CD4-positive, alpha-beta T cell treated with Interleukin-4 for 1 hour (primary cell): ENCODE measurements around the gene GLT6D1.
"Not testable (repeated sequence)": the region's sequence is repeated elsewhere in the genome, so short reads cannot be mapped to it uniquely, and the experiment has no call there.

Experiments used
- DNase-seq, 2 donors: peaks; one replicate each; pipeline ENCODE4 v3.0.0-alpha.2; 2020 to 2022

The GLT6D1 gene, protein sequence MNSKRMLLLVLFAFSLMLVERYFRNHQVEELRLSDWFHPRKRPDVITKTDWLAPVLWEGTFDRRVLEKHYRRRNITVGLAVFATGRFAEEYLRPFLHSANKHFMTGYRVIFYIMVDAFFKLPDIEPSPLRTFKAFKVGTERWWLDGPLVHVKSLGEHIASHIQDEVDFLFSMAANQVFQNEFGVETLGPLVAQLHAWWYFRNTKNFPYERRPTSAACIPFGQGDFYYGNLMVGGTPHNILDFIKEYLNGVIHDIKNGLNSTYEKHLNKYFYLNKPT

DNA sequence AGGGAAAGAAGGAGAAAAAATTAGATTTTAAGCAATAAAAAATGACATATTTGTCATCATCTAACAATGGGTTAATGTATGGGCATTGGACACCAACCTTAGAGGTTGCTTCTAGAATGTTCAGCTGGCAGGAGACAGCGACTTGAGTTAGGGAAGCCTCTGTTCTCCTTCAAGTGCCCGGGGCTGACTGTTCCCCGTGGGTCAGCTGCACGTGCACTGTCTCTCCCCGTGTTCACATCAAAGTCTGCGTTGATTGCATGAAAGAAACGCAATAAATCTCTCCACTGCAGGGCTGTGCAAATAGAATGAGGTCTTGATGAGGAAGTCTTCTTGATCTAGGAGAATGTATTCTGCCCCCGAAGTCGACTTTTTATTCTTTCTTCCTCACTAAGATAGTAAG is at the start of gene GLT6D1:
Gene GLT6D1, minus strand, starts transcription at position 345 of the 400 bp plus-strand sequence. CDS start 353 bp downstream, outside the sequence.
- no peak for DNase-seq

DNA sequence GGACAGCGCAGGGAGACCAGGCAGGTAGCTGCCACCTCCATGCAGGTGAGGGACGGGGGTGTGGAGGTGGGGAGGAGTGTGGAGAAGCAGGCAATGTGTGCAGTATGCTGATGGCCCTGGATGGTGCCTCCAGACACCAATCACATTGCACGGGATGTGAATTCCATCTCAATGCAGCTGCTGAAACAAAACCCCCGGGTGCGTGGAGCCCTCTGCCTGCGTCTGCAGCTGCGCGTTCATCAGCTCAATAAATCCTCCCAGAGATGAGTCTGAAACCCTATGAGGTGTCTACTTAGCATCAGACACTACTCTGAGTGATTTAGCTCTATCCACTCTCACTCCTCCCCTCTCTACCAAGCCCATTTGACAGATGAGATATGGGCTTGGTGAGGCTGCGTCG is 49.7 kb upstream of the GLT6D1 start:
- no peak for DNase-seq

DNA sequence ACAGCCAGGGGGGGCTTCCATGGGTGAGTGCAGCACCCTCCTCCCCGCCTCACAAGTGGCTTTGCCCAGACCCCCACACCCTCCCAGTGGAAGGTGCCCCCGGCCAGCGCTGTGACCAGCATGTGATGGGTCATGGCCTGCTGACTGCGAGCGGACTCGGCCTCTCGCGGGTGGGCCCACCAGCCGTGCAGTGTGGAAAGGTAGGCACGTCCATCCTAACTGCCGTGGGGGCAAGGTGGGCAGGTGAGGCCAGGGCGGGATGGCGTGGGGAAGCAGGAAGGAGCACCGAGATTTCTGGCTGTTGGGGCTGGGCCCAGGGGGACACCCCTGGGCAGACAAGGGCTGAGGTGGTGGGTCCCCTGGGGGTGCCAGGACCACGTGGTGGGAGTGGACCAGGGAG is 47.9 kb upstream of the GLT6D1 start:
- DNase-seq: no peak

DNA sequence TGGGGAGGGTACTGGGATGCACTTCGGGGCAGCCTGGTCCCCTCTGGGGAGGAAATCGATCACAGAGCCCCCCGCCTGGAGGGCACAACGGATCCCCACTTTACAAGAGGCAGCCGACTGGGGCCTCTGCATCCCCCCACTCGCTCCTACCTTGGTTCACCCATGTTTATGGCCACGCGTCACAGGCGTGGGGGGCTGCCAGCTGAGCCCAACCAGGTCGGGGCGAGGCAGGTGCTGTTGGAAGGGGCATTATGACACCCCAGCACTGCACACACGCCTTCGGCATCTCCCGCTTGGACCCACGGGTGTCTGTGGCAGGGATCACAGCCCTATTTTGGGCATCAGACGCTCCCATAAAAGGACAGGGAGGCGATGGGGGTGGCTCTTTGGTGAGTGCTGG is 45.4 kb upstream of the GLT6D1 start:
- no peak for DNase-seq

DNA sequence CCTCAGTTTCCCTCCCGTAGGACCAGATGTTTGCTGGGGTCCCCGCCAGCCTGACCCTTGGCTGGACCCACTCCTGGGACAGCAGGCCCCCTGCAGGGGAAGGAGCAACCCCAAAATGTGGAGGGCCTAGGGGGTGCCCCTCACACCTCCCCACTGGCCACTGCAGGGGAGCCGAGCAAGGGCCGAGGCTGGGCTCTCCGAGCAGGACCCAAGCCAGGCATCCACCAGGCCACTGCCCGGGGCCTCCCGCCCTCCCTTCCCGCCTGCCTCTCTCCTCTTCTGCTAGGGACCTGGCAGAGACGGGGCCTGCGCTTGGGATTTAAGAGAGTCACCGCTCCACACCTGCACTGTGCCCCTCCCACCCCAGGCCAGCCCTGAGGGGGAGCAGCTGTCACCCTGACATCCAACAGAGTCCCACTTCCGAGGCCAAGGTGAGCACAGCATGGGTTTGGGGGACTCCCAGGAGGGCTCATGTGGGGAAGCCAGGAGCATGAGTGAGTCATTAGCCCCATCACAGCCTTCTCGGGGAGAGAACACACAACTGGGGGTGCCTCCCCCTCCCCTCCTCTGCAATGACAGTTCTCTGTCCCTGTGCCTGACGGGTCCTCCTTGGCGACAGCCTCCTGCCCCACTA is 44.2 kb upstream of the GLT6D1 start:
- no peak for DNase-seq

DNA sequence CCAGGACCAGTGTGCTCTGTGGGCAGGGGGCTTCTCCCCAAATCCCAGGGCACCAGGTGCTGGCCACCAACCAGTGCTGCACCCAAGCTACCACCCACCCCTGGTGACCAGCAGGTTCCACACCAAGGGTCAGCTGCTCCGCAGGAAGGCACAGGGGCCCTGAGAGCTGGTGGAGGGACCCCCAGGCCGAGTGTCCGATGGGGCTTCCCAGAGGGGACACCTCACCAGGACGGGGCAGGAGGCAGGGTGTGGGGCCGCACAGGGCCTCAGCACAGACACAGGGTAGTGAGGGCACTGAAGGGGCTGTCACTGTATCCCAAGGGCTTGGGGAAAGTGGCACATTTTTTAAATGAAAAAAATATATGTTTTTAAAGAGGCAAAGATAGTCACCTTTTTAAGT is 41.8 kb upstream of the GLT6D1 start:
- DNase-seq: no peak

DNA sequence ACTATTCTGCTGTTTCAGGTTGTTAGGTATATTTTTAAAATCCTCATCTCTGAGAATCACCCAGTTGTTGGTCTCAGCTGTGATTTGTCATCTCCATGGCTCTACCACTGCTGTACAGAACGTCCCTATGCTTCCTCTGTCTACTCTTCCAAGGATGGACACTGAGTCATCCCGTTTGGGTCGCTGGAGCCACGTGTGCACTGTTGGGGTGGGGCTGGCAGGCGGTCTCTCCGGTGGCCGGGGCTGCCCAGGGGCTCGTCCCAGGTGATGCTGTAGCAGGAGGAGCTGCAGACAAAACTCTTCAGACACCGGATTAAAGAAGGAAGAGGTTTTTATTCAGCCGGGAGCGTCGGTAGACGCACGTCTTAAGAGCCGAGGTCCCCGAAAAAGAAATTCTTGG is 40.7 kb upstream of the GLT6D1 start:
- no peak for DNase-seq

DNA sequence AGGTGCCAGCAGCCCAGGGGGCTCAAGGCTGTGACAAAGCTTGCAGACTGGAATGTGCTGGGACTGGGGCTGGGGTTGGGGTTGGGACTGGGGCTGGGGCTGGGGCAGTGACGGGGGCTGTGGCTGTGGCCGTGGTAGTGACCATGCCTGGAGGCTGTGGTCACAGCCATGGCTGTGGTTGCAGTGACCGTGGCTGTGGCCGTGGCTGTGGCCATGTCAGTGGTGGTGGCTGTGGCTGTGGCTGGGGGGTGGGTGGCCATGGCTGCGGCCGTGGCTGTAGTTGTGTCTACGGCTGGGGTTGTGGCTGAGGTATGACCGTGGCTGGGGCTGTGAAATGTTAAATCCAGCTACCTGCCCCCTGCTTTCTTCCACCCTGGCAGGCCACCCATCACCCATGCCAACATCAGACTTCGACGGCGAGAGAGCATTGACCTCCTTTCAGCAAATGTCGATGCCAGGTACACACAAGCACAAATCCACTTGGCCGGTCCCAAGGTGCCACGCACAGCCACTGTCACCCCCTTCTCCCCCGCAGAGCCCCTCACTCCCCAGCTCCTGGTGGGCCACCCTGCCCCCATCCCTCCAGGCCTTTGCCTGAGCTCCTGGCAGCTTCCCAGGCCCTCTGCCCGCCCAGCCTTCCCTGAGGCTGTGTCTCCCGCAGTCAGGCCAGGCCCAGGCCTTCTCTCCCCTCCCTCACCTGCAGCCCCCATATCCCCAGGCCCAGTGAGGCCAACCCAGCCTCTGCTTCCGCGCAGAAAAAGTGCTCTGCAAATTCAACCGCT is 39.1 kb upstream of the GLT6D1 start:
- DNase-seq: no peak

DNA sequence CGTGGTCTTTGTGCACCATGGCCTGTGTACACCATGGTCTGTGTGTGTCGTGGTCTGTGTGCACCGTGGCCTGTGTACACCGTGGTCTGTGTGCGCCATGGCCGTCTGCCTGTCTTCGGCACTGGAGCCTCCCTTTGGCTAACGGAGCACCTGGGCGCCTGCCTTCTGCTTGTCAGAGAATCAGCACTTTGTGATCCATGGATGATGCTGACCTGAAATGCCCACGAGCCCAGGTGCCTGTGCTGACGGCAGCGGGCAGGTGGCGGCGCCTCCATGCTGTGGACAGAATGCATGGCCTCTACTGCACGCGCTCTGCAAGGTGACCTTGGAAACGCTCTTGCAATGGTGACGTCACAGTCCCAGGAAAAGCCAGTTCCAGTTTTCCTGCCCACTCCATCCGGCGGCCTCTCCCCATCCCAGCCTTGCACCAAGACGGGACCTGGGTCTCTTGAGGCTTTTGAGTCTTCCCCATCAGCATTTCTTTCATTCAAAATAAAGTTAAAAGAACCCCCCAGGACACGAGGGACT is 38.4 kb upstream of the GLT6D1 start:
- no peak for DNase-seq

DNA sequence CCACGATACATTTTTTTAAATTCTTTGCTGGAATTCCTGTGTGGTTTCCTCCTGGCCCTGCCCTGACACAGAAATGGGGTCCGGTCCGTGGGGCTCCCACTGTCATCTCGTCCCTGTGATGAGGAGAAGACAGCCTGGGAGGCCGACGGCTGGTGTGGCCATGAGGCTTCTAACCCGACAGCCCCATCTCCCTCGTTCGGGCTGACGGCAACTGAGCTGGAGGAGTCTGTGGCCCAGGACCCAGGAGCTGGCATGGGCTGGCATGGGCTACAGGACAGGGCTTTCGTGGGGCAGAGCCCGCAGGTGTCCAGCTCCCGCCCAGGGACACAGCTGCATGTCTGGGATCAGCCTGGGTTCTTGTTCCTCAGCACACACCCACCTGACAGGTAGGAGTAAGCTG is 37.6 kb upstream of the GLT6D1 start:
- DNase-seq: no peak

DNA sequence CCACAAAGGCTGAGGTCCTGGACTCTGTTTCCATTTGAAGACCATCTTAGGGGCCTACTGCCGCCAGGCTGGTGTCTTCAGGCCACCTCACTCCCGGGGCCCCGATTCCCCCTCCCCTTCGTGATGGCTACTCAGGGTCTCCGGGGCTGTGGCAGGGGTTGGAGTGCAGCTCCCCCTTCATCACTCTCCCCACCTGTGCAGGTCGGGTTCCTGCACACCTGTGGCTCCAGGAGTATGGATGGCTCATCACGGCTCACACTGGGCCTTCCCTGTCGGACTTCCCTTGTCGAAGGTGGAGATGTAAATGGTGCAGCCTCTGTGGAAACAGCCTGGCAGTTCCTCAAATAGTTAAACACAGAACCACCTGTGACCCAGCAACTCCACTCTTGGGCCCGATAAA is 35.6 kb upstream of the GLT6D1 start:
- no peak for DNase-seq

DNA sequence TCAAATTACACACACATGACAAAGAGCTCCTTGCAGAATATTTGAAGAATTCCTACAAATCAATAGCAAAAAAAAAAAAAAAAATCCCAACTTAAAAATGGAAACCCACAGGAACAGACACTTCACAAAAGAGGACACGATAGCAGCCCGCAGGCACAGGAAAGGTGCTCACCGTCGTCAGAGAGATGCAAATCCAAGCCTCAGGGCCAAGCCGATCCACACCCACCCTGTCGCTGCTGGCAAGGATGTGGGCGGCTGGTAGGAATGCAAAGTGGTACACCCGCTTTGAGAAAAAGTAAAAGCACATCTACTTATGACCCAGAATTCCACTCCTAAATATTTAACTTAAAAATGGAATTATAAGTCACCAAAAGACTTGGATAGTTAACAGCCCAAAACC is 34.6 kb upstream of the GLT6D1 start:
- DNase-seq: no peak

DNA sequence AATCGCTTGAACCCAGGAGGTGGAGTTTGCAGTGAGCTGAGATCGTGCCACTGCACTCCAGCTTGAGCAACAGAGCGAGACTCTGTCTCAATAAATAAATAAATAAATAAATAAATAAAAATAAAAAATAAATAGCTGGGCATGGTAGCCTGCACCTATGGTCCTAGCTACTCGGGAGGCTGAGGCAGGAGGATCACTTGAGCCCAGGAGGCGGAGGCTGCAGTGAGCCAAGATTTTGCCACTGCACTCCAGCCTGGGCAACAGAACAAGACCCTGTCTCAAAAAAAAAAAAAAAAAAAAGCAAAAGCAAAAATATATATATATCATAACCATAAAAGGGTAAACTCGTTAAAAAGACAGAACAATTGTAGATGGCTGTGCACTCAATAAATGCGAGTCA is 33.4 kb upstream of the GLT6D1 start:
- DNase-seq: not testable (repeated sequence)

DNA sequence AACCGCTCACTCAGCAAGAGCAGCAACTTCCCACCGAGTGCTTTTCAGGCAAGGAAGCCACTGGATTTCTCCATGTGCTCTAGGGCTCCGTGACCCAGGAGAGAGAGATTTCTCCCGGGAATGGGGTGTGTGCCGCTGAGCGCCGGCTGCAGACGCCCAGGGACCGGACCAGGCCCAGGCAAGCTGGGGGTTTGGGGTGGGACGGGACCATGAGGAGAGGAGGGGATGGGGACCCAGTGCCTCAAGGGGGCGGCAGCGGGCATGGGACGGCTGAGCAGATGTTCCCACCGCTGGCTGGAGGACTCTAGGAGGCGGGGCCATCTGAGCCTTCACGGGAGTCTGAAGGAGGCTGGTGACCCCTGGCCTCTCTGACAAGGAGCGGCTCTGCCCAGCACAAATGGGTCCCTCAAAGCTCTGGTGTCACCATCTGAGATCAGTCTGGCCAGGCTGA is 32.3 kb upstream of the GLT6D1 start:
- no peak for DNase-seq

DNA sequence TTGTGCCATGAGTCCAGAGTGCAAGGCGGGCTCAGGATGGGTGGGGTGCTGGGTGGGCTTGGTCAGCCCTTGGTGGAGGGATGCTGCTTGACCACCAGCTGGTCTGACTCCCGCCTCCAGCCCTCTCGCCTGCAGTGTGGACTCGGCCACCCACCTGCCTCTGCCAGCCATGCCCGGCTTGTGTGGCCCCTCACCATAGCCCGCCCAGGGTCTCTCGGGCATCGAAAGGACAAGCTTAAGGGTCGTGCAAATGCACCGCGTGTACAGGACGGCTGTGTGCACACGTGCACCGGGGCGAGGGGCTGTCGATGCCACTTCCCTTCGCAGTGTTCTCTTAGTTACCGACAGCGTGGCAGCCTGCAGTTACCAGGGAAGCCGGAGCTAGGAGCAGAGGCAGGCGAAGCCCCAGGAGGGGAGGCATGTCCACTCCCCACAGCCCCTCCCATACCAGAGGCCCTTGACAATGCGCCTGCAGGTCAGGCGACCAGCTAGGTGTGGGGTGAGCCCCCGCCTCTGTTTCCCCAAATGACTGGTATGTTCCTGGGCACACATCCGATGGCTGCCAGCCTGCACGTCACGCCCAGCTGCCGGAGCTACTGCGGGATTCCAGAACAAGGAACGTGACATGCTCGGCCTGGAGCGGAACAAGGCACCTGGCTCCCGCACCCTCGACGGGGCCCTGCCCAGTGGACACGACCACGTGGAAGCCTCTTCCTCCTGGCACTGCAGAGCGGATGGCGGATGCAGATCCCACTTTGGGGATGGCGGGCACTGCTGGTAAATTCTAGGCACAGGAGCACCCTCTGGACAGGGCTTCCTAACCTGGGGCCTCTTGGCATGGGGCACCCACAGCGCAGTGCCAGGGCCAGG is 31.6 kb upstream of the GLT6D1 start:
- DNase-seq: no peak

DNA sequence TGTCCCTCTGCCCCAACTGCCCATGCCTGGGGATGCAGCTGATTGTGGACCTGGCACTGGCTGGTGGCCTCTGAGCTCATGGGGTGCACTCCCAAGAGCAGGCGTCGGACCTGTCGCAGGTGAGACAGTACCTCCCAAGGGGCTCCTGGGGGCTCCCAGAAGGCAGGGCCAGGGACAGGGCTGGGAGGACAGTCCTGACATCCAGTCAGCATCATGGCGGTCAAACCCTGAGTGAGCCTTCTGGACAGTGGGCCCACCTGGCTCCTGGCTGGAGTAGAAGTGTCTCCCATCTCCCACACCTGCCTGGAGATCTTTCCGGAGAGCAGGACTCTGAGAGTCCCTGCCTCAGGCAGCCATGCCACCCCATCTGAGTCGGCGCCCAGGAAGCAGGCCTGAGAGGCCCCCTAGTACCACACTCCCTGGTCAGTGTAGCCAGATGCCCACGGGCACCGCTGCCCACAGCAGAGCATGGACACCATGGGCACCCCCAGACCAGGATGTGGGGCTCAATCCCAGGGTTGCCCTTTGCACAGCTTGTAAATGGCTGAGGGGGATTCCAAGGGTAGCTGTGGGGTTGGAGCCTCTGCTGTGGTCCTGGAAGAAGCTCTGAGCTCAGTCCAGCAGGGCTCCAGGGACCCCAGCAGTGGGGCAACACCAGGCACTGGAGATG is 30.4 kb upstream of the GLT6D1 start:
- DNase-seq: no peak

DNA sequence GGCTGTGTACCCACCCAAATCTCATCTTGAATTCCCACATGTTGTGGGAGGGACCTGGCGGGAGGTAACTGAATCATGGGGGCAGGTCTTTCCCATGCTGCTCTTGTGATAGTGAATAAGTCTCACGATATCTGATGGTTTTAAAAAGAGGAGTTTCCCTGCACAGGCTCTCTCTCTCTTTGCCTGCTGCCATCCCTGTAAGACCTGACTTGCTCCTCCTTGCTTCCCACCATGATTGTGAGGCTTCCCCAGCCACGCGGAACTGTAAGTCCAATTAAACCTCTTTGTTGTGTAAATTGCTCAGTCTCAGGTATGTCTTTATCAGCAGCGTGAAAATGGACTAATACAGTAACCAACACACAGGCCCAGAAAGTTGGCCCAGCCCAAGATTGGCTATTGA is 29.7 kb upstream of the GLT6D1 start:
- not testable (repeated sequence) for DNase-seq

DNA sequence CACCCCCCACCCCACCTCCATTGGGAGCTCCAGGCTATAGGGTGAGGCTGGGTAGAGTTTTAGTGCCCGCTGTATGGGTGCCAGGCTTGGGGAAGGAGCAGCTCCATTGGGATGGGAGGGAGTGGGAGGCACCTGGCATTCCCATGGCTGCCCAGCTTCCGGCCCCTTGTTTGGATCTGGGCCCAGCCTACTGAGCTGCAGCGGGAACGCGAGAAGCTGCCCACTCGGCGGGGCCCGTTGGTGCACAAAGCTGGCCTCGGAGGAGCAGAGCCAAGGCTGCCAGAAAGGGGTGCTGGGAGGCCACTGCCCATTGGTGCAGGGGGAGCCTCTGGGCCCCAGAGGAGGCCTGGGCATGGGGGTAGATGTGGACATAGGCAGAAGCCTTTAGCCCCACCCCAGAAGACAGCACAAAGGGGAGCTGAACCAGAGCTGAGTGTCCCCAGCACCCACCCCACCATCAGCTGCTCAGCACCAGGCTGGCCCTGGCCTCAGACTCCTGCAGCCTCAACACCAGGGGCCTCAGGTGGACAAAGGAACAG is 28.2 kb upstream of the GLT6D1 start:
- DNase-seq: no peak

DNA sequence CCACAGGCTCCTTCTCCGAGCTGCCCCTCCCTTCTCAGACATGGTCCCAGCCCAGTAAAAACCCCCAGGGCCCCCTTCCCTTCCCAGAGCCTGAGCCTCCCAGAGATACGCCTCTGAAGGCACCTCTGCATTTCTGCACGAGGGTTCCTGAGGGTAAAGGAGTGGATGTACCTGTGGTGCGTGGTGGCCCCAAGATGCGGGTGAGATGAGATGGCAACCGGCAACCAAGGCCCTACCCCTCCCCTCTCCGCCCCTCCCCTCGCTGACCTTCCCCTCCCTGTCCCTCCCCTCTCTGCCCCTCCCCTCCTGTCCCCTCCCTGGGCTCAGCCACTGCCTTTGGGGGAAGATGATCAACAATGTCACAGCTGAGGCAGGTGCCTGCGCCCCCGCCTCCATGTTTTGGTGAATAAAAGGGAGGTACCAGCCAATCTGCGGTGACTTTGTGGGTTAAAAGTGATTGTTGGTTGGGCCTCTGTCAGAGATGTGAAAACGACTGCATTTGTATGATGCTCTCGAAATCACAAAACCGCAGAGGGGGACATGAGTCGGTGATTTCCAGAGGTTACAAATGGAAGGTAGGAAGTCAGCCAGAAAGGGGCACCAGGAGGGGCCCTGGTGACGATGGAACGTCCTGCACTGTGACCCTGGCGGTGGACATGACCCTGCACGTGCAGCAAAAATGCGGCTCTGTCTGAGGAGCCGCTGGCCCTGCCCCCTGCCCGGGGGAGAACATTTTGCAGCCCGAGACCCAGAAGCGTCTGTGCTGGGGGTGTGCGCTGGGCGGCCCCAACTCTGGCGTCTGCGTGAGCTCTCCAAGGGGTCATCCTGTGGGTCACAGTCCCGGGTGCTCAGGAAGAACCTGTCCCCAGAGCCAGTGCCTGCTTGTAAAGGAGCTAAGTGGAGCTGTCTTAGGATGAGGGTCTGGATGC is 27.5 kb upstream of the GLT6D1 start:
- no peak for DNase-seq

DNA sequence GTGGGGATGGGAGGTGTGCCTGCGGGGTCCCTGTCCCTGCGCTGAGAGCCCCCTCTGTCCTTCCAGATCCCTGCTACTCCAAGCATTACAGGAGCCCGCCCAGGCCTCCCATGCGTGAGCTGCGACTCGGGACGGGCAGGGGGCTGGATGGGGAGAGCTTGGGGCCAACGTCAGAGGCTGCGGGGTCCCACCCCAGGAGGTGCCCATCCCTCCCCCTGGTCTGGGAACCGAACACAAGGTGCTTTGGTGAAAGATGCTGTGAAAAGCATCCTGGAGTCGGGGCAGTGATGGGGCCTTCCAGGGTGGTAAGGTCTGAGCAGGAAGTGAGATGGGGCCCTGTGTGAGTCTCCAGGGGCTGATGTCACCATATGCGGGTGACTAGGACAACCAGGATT is 26.5 kb upstream of the GLT6D1 start:
- no peak for DNase-seq
